Renal pelvis (tissue), 4 donors: ENCODE measurements around the gene LRRN3. TPM values are rescaled to one million over a fixed set of nuclear protein-coding genes. Genes with fewer than 3 reads are reported as not detected.
A peak's percentile ranks its signal among the peaks of the same experiment; 100 is the strongest.

Source experiments
- DNase-seq: peaks from one replicate; pipeline ENCODE4 v3.0.0-alpha.2; 2013
- polyA plus RNA-seq, 3 donors: library from polyadenylated mRNA; unstranded; fragments of 120-200 nt; gene quantifications; one replicate each; pipeline ENCODE4 v1.2.1, GENCODE V29; 2013; ENCODE audit not compliant: insufficient read length in 3 of 3

LRRN3 gene
- polyA plus RNA-seq, 3 donors = 3.3 to 4.0 (median 3.7) TPM

GRCh38 chr7:111159426-111159825, 68.5 kb downstream of the LRRN3 start:
- DNase-seq = no peak

- DNase-seq = no peak
Measured at GRCh38 chr7:111160297-111160696, 69.4 kb downstream of the LRRN3 start.

GRCh38 chr7:111162692-111163091, 71.8 kb downstream of the LRRN3 start:
- DNase-seq = no peak

GRCh38 chr7:111164442-111164841, 73.5 kb downstream of the LRRN3 start:
- no peak for DNase-seq

- DNase-seq = peak; percentile 57
Measured at GRCh38 chr7:111168182-111168581, 77.3 kb downstream of the LRRN3 start.

GRCh38 chr7:111172564-111173257, 81.8 kb downstream of the LRRN3 start:
- DNase-seq = no peak

- DNase-seq = no peak
Measured at GRCh38 chr7:111173528-111173927, 82.6 kb downstream of the LRRN3 start.

GRCh38 chr7:111173990-111174389, 83.1 kb downstream of the LRRN3 start:
- DNase-seq = no peak

GRCh38 chr7:111174510-111174909, 83.6 kb downstream of the LRRN3 start:
- DNase-seq = no peak
